BJ (cell line): ENCODE measurements around the gene PLCD1. TPM values are rescaled to one million over a fixed set of nuclear protein-coding genes. Genes with fewer than 3 reads are reported as not detected.

Source experiments
- CTCF ChIA-PET: fragments of 350-600 bp; formaldehyde crosslinking; extraction: SDS; loops from one replicate; lab custom pipeline; 2021; ENCODE audit warnings: antibody characterized with exemption, inconsistent platforms; lab: Yijun Ruan, JAX
- POLR2A ChIA-PET: fragments of 300-600 bp; sonication (Branson Sonifier 250); formaldehyde crosslinking; extraction: SDS; loops from one replicate; lab custom pipeline; 2021; ENCODE audit warnings: antibody characterized with exemption; lab: Charles Lee
- DNase-seq: peaks from one replicate; pipeline ENCODE4 v3.0.0-alpha.2; 2011; ENCODE audit warnings: low read depth
- H3K27me3 ChIP-seq: 2 replicates; pipeline ENCODE4 v1.6.0; 2011; ENCODE audit warnings: low read length; ENCODE audit not compliant: control insufficient read depth, insufficient read depth
- H3K36me3 ChIP-seq: 2 replicates; pipeline ENCODE4 v1.5.1; 2011; ENCODE audit warnings: low read length; ENCODE audit not compliant: control insufficient read depth, insufficient read depth
- H3K4me3 ChIP-seq: 2 replicates; pipeline ENCODE4 v1.5.1; 2011; ENCODE audit warnings: low read depth, mild to moderate bottlenecking, control low read depth, low read length
- polyA plus RNA-seq: library from polyadenylated mRNA; depleted of rRNA; stranded (reverse); fragments of >200 nt; gene quantifications from 2 replicates; pipeline ENCODE4 v1.2.3, GENCODE V29; 2011
- TF ChIP-seq, protein P1 (sequence below): IDR thresholded peaks from 2 replicates; pipeline ENCODE4 v1.5.1; 2011; ENCODE audit warnings: low read depth, mild to moderate bottlenecking, control low read depth, inconsistent platforms, low read length, moderate library complexity; ENCODE audit not compliant: insufficient read depth

Gene PLCD1
- polyA plus RNA-seq, 1 experiment: 12.3 TPM

DNA sequence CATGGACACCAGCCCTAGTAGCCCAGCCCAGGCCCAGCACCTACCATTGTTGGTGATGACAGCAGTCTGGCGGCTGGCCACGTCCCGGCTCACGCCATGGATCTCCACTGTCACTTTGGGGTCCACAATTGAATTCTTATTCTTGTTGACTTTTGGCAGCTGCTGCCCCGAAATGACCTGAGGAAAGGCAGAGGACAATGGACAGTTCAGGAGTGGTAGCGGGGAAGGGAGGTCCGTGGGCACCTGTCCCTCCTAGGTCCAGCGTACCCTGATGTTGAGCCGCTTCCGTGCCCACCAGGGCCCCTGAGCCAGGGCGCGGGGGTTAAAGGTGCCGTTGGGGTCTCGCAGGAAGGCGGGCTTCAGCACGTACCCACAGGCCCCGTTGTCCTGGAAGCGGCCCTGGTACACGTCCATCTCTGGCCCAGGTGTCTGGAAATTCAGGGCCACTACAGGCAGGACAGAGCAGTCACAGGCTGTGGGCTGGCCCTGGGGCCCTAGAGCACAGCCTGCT, 21.2 kb downstream of the PLCD1 start:
- no peak for DNase-seq
- CTCF ChIA-PET: interaction anchor here (0.9 kb wide), 1 partner anchor 45 kb away, joined by 3 read pairs; no protein-coding TSS in a partner anchor

DNA sequence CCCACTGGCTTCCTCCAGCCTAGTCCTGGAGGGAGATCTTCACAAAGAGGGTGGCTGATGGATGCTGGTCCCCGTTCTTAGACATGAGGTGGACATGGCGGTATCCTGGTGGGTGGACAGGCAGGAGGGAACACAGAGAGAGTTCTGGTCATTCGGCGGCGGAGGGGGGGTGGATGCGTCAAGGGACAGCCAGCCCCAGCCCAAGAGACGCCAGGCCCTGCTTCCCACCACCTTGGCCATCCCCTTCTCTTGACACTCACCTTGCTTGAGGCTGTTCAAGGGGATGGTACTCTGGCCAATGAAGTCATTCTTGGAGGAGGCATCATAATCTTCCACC, 21.7 kb downstream of the PLCD1 start:
- peaks cover 7% of the 10 kb centered on the region for H3K36me3 ChIP-seq
- no peak overlapping the region for H3K4me3 ChIP-seq
- no peak for DNase-seq
- no peaks in the 10 kb centered on the region for H3K27me3 ChIP-seq
- TF ChIP-seq, protein P1, sequence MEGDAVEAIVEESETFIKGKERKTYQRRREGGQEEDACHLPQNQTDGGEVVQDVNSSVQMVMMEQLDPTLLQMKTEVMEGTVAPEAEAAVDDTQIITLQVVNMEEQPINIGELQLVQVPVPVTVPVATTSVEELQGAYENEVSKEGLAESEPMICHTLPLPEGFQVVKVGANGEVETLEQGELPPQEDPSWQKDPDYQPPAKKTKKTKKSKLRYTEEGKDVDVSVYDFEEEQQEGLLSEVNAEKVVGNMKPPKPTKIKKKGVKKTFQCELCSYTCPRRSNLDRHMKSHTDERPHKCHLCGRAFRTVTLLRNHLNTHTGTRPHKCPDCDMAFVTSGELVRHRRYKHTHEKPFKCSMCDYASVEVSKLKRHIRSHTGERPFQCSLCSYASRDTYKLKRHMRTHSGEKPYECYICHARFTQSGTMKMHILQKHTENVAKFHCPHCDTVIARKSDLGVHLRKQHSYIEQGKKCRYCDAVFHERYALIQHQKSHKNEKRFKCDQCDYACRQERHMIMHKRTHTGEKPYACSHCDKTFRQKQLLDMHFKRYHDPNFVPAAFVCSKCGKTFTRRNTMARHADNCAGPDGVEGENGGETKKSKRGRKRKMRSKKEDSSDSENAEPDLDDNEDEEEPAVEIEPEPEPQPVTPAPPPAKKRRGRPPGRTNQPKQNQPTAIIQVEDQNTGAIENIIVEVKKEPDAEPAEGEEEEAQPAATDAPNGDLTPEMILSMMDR: no peak
- POLR2A ChIA-PET: no interaction called here
- CTCF ChIA-PET: interaction anchor here (0.7 to 0.9 kb wide), 2 partner anchors 44 to 152 kb away, joined by 3 to 7 read pairs; no protein-coding TSS in a partner anchor

More for the DNA sequence above, 21.2 kb downstream of the PLCD1 start:
- H3K27me3 ChIP-seq: no peaks in the 10 kb centered on the region
- TF ChIP-seq, protein P1: no peak
- H3K36me3 ChIP-seq: peaks cover 4% of the 10 kb centered on the region
- no peak overlapping the region for H3K4me3 ChIP-seq
- POLR2A ChIA-PET: no interaction called here

DNA sequence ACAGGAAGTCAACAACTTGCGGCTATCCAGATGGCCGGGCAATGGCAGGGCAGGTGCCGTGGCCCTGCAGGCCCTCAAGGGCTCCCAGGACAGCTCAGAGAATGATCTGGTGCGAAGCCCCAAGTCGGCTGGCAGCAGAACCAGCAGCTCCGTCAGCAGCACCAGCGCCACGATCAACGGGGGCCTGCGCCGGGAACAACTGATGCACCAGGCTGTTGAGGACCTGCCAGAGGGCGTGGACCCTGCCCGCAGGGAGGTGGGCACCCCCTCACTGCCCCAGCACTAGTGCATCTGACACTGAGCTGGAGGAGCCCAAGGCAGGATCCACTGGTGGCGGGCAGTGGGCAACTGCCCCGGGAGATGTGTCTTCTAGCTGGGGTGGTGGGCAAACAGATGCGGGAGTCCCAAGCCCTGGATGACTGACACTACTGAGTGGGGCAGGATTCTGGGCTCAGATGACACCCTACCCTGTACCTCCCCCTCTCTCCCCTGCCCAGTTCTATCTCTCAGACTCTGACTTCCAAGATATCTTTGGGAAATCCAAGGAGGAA, 22.9 kb downstream of the PLCD1 start:
- DNase-seq: no peak
- H3K4me3 ChIP-seq: no peak overlapping the region
- no peaks in the 10 kb centered on the region for H3K27me3 ChIP-seq
- CTCF ChIA-PET: interaction anchor here (0.6 to 1.4 kb wide), 3 partner anchors 10 to 35 kb away, joined by 3 read pairs; no protein-coding TSS in a partner anchor
- peaks cover 7% of the 10 kb centered on the region for H3K36me3 ChIP-seq
- POLR2A ChIA-PET: no interaction called here
- TF ChIP-seq, protein P1: no peak

DNA sequence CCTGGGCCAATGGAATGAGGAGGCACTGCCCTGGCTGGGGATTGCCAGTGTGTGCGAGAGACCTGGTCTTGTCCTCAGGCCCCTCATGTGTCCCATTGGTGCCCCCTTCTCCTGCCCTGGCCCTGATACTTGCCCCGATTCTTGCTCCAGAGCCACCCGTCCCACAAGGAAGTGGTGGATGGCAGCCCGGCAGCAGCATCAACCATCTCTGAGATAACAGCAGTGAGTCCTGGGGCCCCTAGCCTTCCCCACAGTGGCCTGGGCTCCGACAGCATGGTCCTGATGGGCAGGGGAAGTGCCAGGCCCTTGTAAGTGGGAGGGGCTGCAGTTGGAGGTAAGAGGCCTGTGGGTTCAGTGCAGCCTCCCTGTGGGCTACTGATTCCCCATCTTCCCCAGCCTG, 23.4 kb downstream of the PLCD1 start:
- CTCF ChIA-PET: interaction anchor here (1.4 to 5.6 kb wide), 3 partner anchors 9 to 152 kb away, joined by 3 to 66 read pairs (median 3); no protein-coding TSS in a partner anchor
- DNase-seq: no peak
- Histone ChIP-seq H3K36me3 (peaks cover 7% of the 10 kb centered on the region), H3K4me3 (no peak overlapping the region), H3K27me3 (no peaks in the 10 kb centered on the region)
- POLR2A ChIA-PET: no interaction called here
- TF ChIP-seq, protein P1: no peak

DNA sequence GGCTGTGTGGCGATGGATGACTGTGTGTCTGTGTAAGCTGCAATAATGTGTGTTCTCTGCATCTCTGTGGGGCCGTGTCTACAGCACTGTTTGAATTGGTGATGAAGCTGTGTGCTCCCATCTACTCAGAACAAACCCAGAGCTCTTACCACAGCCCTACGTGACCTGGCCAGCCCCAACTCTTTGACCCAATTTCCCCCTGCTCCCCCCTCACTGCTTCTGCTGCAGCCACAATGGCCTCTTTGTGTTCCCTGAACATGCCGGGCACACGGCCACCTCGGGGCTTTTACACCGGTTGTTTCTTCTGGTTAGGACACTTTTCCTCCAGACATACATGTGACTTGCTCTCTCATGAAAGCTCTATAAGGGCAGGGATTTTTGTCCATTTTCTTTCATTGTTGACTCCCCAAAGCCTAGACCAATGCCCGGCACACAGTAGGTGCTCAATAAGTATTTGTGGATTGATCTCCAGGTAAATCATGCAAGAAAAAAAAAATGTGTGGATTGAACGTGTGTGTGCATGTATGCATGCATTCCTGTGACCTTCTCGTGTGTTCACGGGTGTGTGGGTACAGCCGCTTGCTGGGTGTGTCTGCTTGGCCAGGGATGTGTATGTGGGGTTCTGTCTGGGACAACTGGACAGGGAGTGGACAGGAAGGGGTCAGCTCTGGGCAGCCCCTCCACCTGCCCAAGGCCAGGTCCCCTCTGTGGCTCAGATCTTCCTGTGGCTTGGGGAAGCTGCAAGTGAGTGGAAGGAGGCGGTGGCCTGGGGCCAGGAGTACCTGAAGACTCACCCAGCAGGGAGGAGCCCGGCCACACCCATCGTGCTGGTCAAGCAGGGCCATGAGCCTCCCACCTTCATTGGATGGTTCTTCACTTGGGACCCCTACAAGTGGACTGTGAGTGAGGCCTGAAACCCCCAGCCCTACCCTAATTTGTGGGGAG, 24.1 kb downstream of the PLCD1 start:
- CTCF ChIA-PET: interaction anchor here (0.5 to 5.6 kb wide), 4 partner anchors 31 to 151 kb away, joined by 3 to 66 read pairs (median 8); no protein-coding TSS in a partner anchor
- no peaks in the 10 kb centered on the region for H3K27me3 ChIP-seq
- TF ChIP-seq, protein P1: no peak
- H3K36me3 ChIP-seq: peaks cover 7% of the 10 kb centered on the region
- H3K4me3 ChIP-seq: no peak overlapping the region
- DNase-seq: no peak
- POLR2A ChIA-PET: no interaction called here
